HepG2 (cell line): ENCODE measurements around the gene SMAD3. TPM values are rescaled to one million over a fixed set of nuclear protein-coding genes. Genes with fewer than 3 reads are reported as not detected.

ENCODE experiments used
- AKAP8 ChIP-seq: sonication (generic); formaldehyde crosslinking; IDR thresholded peaks from 2 replicates; pipeline ENCODE4 v1.5.1; 2020; ENCODE audit warnings: mild to moderate bottlenecking, missing genetic modification reagents
- ARNT ChIP-seq: fragments of 450-650 bp; IDR thresholded peaks from 2 replicates; pipeline ENCODE4 v1.6.1; 2017
- GATAD1 ChIP-seq: IDR thresholded peaks from 2 replicates; pipeline ENCODE4 v1.6.1; 2016; ENCODE audit warnings: missing genetic modification reagents, missing compliant biosample characterization
- HCFC1 ChIP-seq: fragments of 150-350 bp; IDR thresholded peaks from 2 replicates; pipeline ENCODE4 v1.6.1; 2014; ENCODE audit warnings: low read depth, low read length
- HNF4G ChIP-seq, 2 experiments: sonication (generic) in 1 of 2; formaldehyde crosslinking in 1 of 2; IDR thresholded peaks; 2 replicates each; pipeline versions ENCODE4 v1.4.0 to v1.6.1; 2011 to 2020; ENCODE audit warnings: borderline replicate concordance in 2 of 2, low read depth in 2 of 2, mild to moderate bottlenecking in 2 of 2, low read length in 1 of 2, missing genetic modification reagents in 1 of 2, moderate library complexity in 1 of 2
- KLF15 ChIP-seq: sonication (generic); formaldehyde crosslinking; IDR thresholded peaks from 2 replicates; pipeline ENCODE4 v1.8.1; 2023; ENCODE audit warnings: borderline replicate concordance, mild to moderate bottlenecking, inconsistent platforms, missing genetic modification reagents, mixed read lengths
- KLF9 ChIP-seq: IDR thresholded peaks from 2 replicates; pipeline ENCODE4 v1.6.1; 2016; ENCODE audit warnings: low read depth
- NFIB ChIP-seq: sonication (generic); formaldehyde crosslinking; IDR thresholded peaks from 2 replicates; pipeline ENCODE4 v1.9.0; 2021; ENCODE audit warnings: missing genetic modification reagents, mild to moderate bottlenecking, borderline replicate concordance
- PATZ1 ChIP-seq: sonication (generic); formaldehyde crosslinking; IDR thresholded peaks from 2 replicates; pipeline ENCODE4 v1.4.0; 2020; ENCODE audit warnings: missing genetic modification reagents
- RAD21 ChIP-seq: fragments of 450-650 bp; formaldehyde crosslinking; IDR thresholded peaks from 2 replicates; pipeline ENCODE4 v1.5.0; 2020; ENCODE audit warnings: mild to moderate bottlenecking
- RFX5 ChIP-seq: IDR thresholded peaks from 2 replicates; pipeline ENCODE4 v1.6.1; 2011; ENCODE audit warnings: low read depth, low read length, improper control_type of control experiment
- RNF2 ChIP-seq: fragments of 450-650 bp; conservative IDR thresholded peaks from 2 replicates; pipeline ENCODE4 v1.6.1; 2016; ENCODE audit warnings: low read depth
- SCMH1 ChIP-seq: sonication (generic); formaldehyde crosslinking; IDR thresholded peaks from 2 replicates; pipeline ENCODE4 v1.9.0; 2021; ENCODE audit warnings: missing genetic modification reagents, mild to moderate bottlenecking, borderline replicate concordance
- SIN3A ChIP-seq: IDR thresholded peaks from 2 replicates; pipeline ENCODE4 v1.6.1; 2011; ENCODE audit warnings: low read depth, mild to moderate bottlenecking, control low read depth, low read length, borderline replicate concordance
- TAF1 ChIP-seq: sonication (generic); formaldehyde crosslinking; IDR thresholded peaks from 2 replicates; pipeline ENCODE4 v1.4.0; 2020; ENCODE audit warnings: missing genetic modification reagents
- ZNF770 ChIP-seq: sonication (generic); formaldehyde crosslinking; IDR thresholded peaks from 2 replicates; pipeline ENCODE4 v1.5.0; 2020; ENCODE audit warnings: mild to moderate bottlenecking, missing genetic modification reagents
- ZSCAN12 ChIP-seq: sonication (generic); formaldehyde crosslinking; IDR thresholded peaks from 2 replicates; pipeline ENCODE4 v1.9.0; 2021; ENCODE audit warnings: mild to moderate bottlenecking, missing genetic modification reagents
- polyA plus RNA-seq, 8 experiments: library from polyadenylated mRNA; depleted of rRNA in 3 of 8; stranded (reverse) in 7 of 8; unstranded in 1 of 8; fragments of >200 nt; fragmentation: Illumina TruSeq in 4 of 8; extraction: Trizol in 4 of 8; gene quantifications; 2 replicates each; pipeline versions ENCODE4 v1.2.1 to v1.2.3, GENCODE V29; 2011 to 2016; ENCODE audit warnings: low read depth in 4 of 8, missing spikeins in 1 of 8, mixed read lengths in 1 of 8; ENCODE audit not compliant: insufficient read depth in 1 of 8
- total RNA-seq, 5 experiments: library from RNA; depleted of rRNA; stranded (reverse); fragments of >200 nt; fragmentation: Illumina TruSeq; extraction: Trizol; gene quantifications; 2 replicates each; pipeline ENCODE4 v1.2.3, GENCODE V29; 2016; ENCODE audit warnings: low read depth in 1 of 5
- TF ChIP-seq, protein P1 (sequence below): sonication (generic); formaldehyde crosslinking; conservative IDR thresholded peaks from 2 replicates; pipeline ENCODE4 v1.4.0; 2020; ENCODE audit warnings: missing genetic modification reagents
- TF ChIP-seq, protein P2 (sequence below): sonication (generic); formaldehyde crosslinking; IDR thresholded peaks from 2 replicates; pipeline ENCODE4 v1.9.0; 2022; ENCODE audit warnings: low read depth, missing genetic modification reagents
- TF ChIP-seq, protein P3 (sequence below), 2 experiments: fragments of 450-650 bp in 1 of 2; sonication (generic) in 1 of 2; formaldehyde crosslinking; IDR thresholded peaks; 2 replicates each; pipeline versions ENCODE4 v1.5.0 to v1.8.0; 2020 to 2022; ENCODE audit warnings: mild to moderate bottlenecking in 1 of 2, missing genetic modification reagents in 1 of 2
- TF ChIP-seq, protein P4 (sequence below): sonication (generic); formaldehyde crosslinking; IDR thresholded peaks from 2 replicates; pipeline ENCODE4 v1.4.0; 2020; ENCODE audit warnings: mild to moderate bottlenecking, missing genetic modification reagents

The SMAD3 gene
- total and polyA plus RNA-seq, 2 of the 13 experiments (the other 11 are each of a cell fraction or from before 2014, with no cell fraction given) = 8.6 to 56.3 TPM

DNA sequence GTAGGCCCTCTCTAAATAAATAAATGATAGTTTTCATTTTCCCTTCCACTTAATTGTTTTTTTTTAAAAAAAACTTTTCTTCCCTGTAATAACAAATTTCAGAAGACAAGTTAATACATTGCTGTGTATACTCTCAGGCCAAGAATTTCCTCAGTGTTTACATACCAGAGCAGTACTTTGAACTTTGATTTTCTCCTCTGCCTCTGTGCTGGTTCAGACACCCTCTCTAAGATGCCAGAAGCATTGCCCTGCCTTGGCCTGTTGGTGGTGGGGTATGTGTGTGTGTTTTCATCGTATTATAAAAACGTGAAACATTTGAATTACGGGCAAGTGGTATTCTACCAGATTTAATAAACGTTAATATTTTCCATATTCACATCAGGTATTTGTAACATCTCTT is 70.1 kb downstream of the SMAD3 start (continued):
- no peak for TF ChIP-seq ZNF770
- TF ChIP-seq PATZ1 (CRISPR knock-in tag) = 0 out of 2 replicates have a peak, but pooled peaks have one; percentile 36
- no peak for TF ChIP-seq KLF15 (CRISPR knock-in tag)
- TF ChIP-seq AKAP8 (CRISPR knock-in tag) = no peak
- TF ChIP-seq, protein P1, sequence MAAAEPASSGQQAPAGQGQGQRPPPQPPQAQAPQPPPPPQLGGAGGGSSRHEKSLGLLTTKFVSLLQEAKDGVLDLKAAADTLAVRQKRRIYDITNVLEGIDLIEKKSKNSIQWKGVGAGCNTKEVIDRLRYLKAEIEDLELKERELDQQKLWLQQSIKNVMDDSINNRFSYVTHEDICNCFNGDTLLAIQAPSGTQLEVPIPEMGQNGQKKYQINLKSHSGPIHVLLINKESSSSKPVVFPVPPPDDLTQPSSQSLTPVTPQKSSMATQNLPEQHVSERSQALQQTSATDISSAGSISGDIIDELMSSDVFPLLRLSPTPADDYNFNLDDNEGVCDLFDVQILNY (CRISPR knock-in tag) = no peak
- no peak for TF ChIP-seq ARNT
- no peak for TF ChIP-seq RNF2
- TF ChIP-seq SCMH1 (CRISPR knock-in tag) = no peak
- TF ChIP-seq RFX5 = no peak
- no peak for TF ChIP-seq GATAD1 (CRISPR knock-in tag)
- TF ChIP-seq SIN3A = no peak
- TF ChIP-seq, protein P2, sequence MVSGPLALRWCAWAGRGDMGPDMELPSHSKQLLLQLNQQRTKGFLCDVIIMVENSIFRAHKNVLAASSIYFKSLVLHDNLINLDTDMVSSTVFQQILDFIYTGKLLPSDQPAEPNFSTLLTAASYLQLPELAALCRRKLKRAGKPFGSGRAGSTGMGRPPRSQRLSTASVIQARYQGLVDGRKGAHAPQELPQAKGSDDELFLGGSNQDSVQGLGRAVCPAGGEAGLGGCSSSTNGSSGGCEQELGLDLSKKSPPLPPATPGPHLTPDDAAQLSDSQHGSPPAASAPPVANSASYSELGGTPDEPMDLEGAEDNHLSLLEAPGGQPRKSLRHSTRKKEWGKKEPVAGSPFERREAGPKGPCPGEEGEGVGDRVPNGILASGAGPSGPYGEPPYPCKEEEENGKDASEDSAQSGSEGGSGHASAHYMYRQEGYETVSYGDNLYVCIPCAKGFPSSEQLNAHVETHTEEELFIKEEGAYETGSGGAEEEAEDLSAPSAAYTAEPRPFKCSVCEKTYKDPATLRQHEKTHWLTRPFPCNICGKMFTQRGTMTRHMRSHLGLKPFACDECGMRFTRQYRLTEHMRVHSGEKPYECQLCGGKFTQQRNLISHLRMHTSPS (CRISPR knock-in tag) = no peak
- TF ChIP-seq KLF9 (CRISPR knock-in tag) = no peak
- TF ChIP-seq, protein P3, sequence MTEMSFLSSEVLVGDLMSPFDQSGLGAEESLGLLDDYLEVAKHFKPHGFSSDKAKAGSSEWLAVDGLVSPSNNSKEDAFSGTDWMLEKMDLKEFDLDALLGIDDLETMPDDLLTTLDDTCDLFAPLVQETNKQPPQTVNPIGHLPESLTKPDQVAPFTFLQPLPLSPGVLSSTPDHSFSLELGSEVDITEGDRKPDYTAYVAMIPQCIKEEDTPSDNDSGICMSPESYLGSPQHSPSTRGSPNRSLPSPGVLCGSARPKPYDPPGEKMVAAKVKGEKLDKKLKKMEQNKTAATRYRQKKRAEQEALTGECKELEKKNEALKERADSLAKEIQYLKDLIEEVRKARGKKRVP (CRISPR knock-in tag; IDR thresholded peaks at IDR 0.05) = 0 out of 4 replicates have a peak, but pooled peaks of 1 of the 2 experiments have one; percentile 19
- TF ChIP-seq ZSCAN12 = no peak
- no peak for TF ChIP-seq NFIB (CRISPR knock-in tag)
- no peak for TF ChIP-seq TAF1
- TF ChIP-seq RAD21 (CRISPR knock-in tag) = no peak
- TF ChIP-seq HNF4G (IDR thresholded peaks at IDR 0.05; ENCODE audit: borderline replicate concordance, low read depth, low read length) = peak; percentile 91
- peak; percentile 53; the same call in 1 of the 2 replicates for TF ChIP-seq HNF4G (CRISPR knock-in tag; IDR thresholded peaks at IDR 0.05; ENCODE audit: borderline replicate concordance, low read depth)
- no peak for TF ChIP-seq HCFC1
- TF ChIP-seq, protein P4, sequence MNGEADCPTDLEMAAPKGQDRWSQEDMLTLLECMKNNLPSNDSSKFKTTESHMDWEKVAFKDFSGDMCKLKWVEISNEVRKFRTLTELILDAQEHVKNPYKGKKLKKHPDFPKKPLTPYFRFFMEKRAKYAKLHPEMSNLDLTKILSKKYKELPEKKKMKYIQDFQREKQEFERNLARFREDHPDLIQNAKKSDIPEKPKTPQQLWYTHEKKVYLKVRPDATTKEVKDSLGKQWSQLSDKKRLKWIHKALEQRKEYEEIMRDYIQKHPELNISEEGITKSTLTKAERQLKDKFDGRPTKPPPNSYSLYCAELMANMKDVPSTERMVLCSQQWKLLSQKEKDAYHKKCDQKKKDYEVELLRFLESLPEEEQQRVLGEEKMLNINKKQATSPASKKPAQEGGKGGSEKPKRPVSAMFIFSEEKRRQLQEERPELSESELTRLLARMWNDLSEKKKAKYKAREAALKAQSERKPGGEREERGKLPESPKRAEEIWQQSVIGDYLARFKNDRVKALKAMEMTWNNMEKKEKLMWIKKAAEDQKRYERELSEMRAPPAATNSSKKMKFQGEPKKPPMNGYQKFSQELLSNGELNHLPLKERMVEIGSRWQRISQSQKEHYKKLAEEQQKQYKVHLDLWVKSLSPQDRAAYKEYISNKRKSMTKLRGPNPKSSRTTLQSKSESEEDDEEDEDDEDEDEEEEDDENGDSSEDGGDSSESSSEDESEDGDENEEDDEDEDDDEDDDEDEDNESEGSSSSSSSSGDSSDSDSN (CRISPR knock-in tag) = no peak
